CD14-positive monocyte (primary cell): Measurements from ENCODE around the gene CEP128. TPM values are rescaled to one million over a fixed set of nuclear protein-coding genes. Genes with fewer than 3 reads are reported as not detected.

Experiments
- DNase-seq, 3 donors: peaks; one replicate each; pipeline ENCODE4 v3.0.0-alpha.2; 2011 to 2022
- H2AFZ ChIP-seq: 2 replicates; pipeline ENCODE4 v1.6.0; 2012; ENCODE audit warnings: mild to moderate bottlenecking, low read depth, low read length, inconsistent platforms; ENCODE audit not compliant: insufficient read depth, poor library complexity, severe bottlenecking
- H3K27ac ChIP-seq, 2 donors: 1 replicate in 1 of 2; 2 replicates in 1 of 2; pipeline ENCODE4 v1.5.1; 2012 to 2013; ENCODE audit warnings: low read length in 2 of 2, control low read depth in 1 of 2, inconsistent platforms in 1 of 2, low read depth in 1 of 2, mild to moderate bottlenecking in 1 of 2
- H3K27me3 ChIP-seq, 2 donors: one replicate each; pipeline versions ENCODE4 v1.6.0 to v1.6.1; 2011 to 2013; ENCODE audit warnings: low read length in 2 of 2; ENCODE audit not compliant: control insufficient read depth in 2 of 2, insufficient read depth in 2 of 2
- H3K36me3 ChIP-seq, 2 donors: replicated peaks in 1 of 2; 1 replicate in 1 of 2; 2 replicates in 1 of 2; pipeline versions ENCODE4 v1.5.1 to v1.6.1; 2012 to 2013; ENCODE audit warnings: low read length in 2 of 2, control low read depth in 1 of 2, inconsistent platforms in 1 of 2, mild to moderate bottlenecking in 1 of 2; ENCODE audit not compliant: insufficient read depth in 2 of 2, control insufficient read depth in 1 of 2
- H3K4me1 ChIP-seq, 2 donors: 1 replicate in 1 of 2; 2 replicates in 1 of 2; pipeline versions ENCODE4 v1.5.1 to v1.6.1; 2012 to 2013; ENCODE audit warnings: low read length in 2 of 2, control low read depth in 1 of 2, inconsistent platforms in 1 of 2, mild to moderate bottlenecking in 1 of 2, moderate library complexity in 1 of 2; ENCODE audit not compliant: insufficient read depth in 2 of 2, control insufficient read depth in 1 of 2
- H3K4me2 ChIP-seq: replicated peaks from 2 replicates; pipeline ENCODE3; 2012; ENCODE audit warnings: low read length, moderate library complexity, mild to moderate bottlenecking; ENCODE audit not compliant: poor library complexity, severe bottlenecking; ENCODE audit errors: extremely low read depth
- H3K4me3 ChIP-seq, 3 experiments: fragments of 200-600 bp in 1 of 3; sonication (generic) in 1 of 3; replicated peaks in 1 of 3; 1 replicate in 2 of 3; 2 replicates in 1 of 3; pipeline ENCODE4 v1.5.1; 2011 to 2013; ENCODE audit warnings: low read length in 3 of 3, mild to moderate bottlenecking in 3 of 3, control low read depth in 2 of 3, low read depth in 2 of 3, inconsistent platforms in 1 of 3, moderate library complexity in 1 of 3
- H3K79me2 ChIP-seq: 2 replicates; pipeline ENCODE4 v1.6.0; 2012; ENCODE audit warnings: mild to moderate bottlenecking, control low read depth, inconsistent platforms, low read length, moderate library complexity; ENCODE audit not compliant: insufficient read depth
- H3K9ac ChIP-seq: 2 replicates; pipeline ENCODE4 v1.6.0; 2017; ENCODE audit warnings: low read length, mild to moderate bottlenecking; ENCODE audit not compliant: insufficient read depth, poor library complexity, severe bottlenecking
- H3K9me3 ChIP-seq, 2 donors: replicated peaks in 1 of 2; 1 replicate in 1 of 2; 2 replicates in 1 of 2; pipeline versions ENCODE4 v1.5.1 to v1.6.1; 2012 to 2013; ENCODE audit warnings: low read length in 2 of 2, control low read depth in 1 of 2; ENCODE audit not compliant: control insufficient read depth in 1 of 2, insufficient read depth in 1 of 2
- H4K20me1 ChIP-seq: 2 replicates; pipeline ENCODE4 v1.6.0; 2012; ENCODE audit warnings: mild to moderate bottlenecking, low read length, control low read depth, moderate library complexity; ENCODE audit not compliant: insufficient read depth
- H3K27ac Mint-ChIP-seq, 7 donors: one replicate each; pipeline ENCODE4 v1.8.0; 2020; ENCODE audit warnings: mild to moderate bottlenecking in 7 of 7, mixed read lengths in 7 of 7, moderate library complexity in 6 of 7, inconsistent platforms in 2 of 7
- H3K27me3 Mint-ChIP-seq, 3 donors: one replicate each; pipeline ENCODE4 v1.8.0; 2021 to 2022; ENCODE audit warnings: low read depth in 3 of 3, mild to moderate bottlenecking in 3 of 3, mixed read lengths in 3 of 3, moderate library complexity in 3 of 3, inconsistent platforms in 1 of 3
- H3K36me3 Mint-ChIP-seq, 2 donors: one replicate each; pipeline ENCODE4 v1.8.0; 2020; ENCODE audit warnings: mixed read lengths in 2 of 2, inconsistent platforms in 1 of 2, mild to moderate bottlenecking in 1 of 2
- H3K4me1 Mint-ChIP-seq: one replicate; pipeline ENCODE4 v1.8.0; 2020; ENCODE audit warnings: mild to moderate bottlenecking, mixed read lengths
- H3K4me3 Mint-ChIP-seq, 2 donors: one replicate each; pipeline ENCODE4 v1.8.0; 2020; ENCODE audit warnings: mild to moderate bottlenecking in 2 of 2, mixed read lengths in 2 of 2, moderate library complexity in 1 of 2
- H3K9me3 Mint-ChIP-seq, 7 donors: one replicate each; pipeline ENCODE4 v1.8.0; 2020 to 2022; ENCODE audit warnings: mixed read lengths in 7 of 7, mild to moderate bottlenecking in 6 of 7, moderate library complexity in 6 of 7, inconsistent platforms in 2 of 7
- WGBS: methylation state at CpG from one replicate; pipeline ENCODE4 v1.1.5; 2013; ENCODE audit warnings: missing lambda C conversion rate; ENCODE audit not compliant: insufficient coverage; 5-methylcytosine and 5-hydroxymethylcytosine counted together
- intact Hi-C, 2 donors: fragments of 100-400 bp; cut with micrococcal nuclease; formaldehyde crosslinking; loops; one replicate each; pipeline versions ENCODE4 v1.15.0 to v1.15.1; 2023
- polyA plus RNA-seq, 3 donors: library from polyadenylated mRNA; depleted of rRNA in 1 of 3; unstranded in 2 of 3; stranded (reverse) in 1 of 3; fragments of 300-500 nt in 2 of 3; fragments of >200 nt in 1 of 3; fragmentation: Illumina TruSeq in 2 of 3; gene quantifications; 1 replicate in 2 of 3; 2 replicates in 1 of 3; pipeline ENCODE4 v1.2.3, GENCODE V29; 2012 to 2021
- TF ChIP-seq, protein P1 (sequence below): fragments of 200-600 bp; IDR thresholded peaks from one replicate; pipeline ENCODE4 v1.8.0; 2022; ENCODE audit warnings: antibody characterized with exemption, mild to moderate bottlenecking

CEP128 gene
- polyA plus RNA-seq, 3 donors, result 0.41 to 0.88 (median 0.62) TPM

- H3K4me1 ChIP-seq, result no peaks in the 10 kb centered on the region
- no peak overlapping the region for H3K27ac Mint-ChIP-seq
- H3K4me1 Mint-ChIP-seq, result no peaks in the 10 kb centered on the region
- peaks cover 15 to 27% (median 17%) of the 10 kb centered on the region in 7 donors for H3K9me3 Mint-ChIP-seq
- H3K4me3 ChIP-seq, result no peak overlapping the region
- no peak for DNase-seq
- peaks cover 0 to 3% (median 0%) of the 10 kb centered on the region in 3 donors for H3K27me3 Mint-ChIP-seq
- H3K36me3 Mint-ChIP-seq, result peaks cover 21 to 42% of the 10 kb centered on the region in 2 donors
- no peak overlapping the region for H3K4me3 Mint-ChIP-seq
- H3K27ac ChIP-seq, result no peak overlapping the region
- no CpG with 5 or more reads among the region's 1 CpG for WGBS
- H3K9ac ChIP-seq, result no peak overlapping the region
- TF ChIP-seq, protein P1, sequence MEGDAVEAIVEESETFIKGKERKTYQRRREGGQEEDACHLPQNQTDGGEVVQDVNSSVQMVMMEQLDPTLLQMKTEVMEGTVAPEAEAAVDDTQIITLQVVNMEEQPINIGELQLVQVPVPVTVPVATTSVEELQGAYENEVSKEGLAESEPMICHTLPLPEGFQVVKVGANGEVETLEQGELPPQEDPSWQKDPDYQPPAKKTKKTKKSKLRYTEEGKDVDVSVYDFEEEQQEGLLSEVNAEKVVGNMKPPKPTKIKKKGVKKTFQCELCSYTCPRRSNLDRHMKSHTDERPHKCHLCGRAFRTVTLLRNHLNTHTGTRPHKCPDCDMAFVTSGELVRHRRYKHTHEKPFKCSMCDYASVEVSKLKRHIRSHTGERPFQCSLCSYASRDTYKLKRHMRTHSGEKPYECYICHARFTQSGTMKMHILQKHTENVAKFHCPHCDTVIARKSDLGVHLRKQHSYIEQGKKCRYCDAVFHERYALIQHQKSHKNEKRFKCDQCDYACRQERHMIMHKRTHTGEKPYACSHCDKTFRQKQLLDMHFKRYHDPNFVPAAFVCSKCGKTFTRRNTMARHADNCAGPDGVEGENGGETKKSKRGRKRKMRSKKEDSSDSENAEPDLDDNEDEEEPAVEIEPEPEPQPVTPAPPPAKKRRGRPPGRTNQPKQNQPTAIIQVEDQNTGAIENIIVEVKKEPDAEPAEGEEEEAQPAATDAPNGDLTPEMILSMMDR, result no peak
- H3K9me3 ChIP-seq, result peaks cover 3 to 15% of the 10 kb centered on the region in 2 donors
- no peak overlapping the region for H3K4me2 ChIP-seq
- H4K20me1 ChIP-seq, result no peaks in the 10 kb centered on the region
- H2AFZ ChIP-seq, result no peak overlapping the region
- H3K79me2 ChIP-seq, result no peaks in the 10 kb centered on the region
- H3K36me3 ChIP-seq, result no peaks in the 10 kb centered on the region
- H3K27me3 ChIP-seq, result no peaks in the 10 kb centered on the region
- intact Hi-C loops, result no loop called here
These were observed 74.4 kb downstream of the CEP128 start for GRCh38 chr14:80867091-80867490.

- peaks cover 9 to 21% (median 16%) of the 10 kb centered on the region in 7 donors for H3K9me3 Mint-ChIP-seq
- intact Hi-C loops, result no loop called here
- no peaks in the 10 kb centered on the region for H3K4me1 ChIP-seq
- H3K27me3 ChIP-seq, result no peaks in the 10 kb centered on the region
- H3K27ac ChIP-seq, result no peak overlapping the region
- peaks cover 21 to 33% of the 10 kb centered on the region in 2 donors for H3K36me3 Mint-ChIP-seq
- H3K79me2 ChIP-seq, result no peaks in the 10 kb centered on the region
- peaks cover 3 to 15% of the 10 kb centered on the region in 2 donors for H3K9me3 ChIP-seq
- no peak overlapping the region for H3K4me2 ChIP-seq
- no peaks in the 10 kb centered on the region for H4K20me1 ChIP-seq
- H3K27ac Mint-ChIP-seq, result no peak overlapping the region
- 93% methylated on average over 2 of the region's 2 CpGs for WGBS
- DNase-seq, result no peak
- H3K36me3 ChIP-seq, result no peaks in the 10 kb centered on the region
- no peak overlapping the region for H3K9ac ChIP-seq
- H3K4me3 Mint-ChIP-seq, result no peak overlapping the region
- no peak overlapping the region for H2AFZ ChIP-seq
- no peak overlapping the region for H3K4me3 ChIP-seq
- H3K4me1 Mint-ChIP-seq, result no peaks in the 10 kb centered on the region
- TF ChIP-seq, protein P1, result no peak
- H3K27me3 Mint-ChIP-seq, result peaks cover 0 to 2% (median 0%) of the 10 kb centered on the region in 3 donors
These were observed 76.0 kb downstream of the CEP128 start for GRCh38 chr14:80865565-80865964.
